OCI-LY7 (cell line): Measurements from ENCODE around the gene KBTBD4. TPM values are rescaled to one million over a fixed set of nuclear protein-coding genes. Genes with fewer than 3 reads are reported as not detected.
"Not testable (repeated sequence)": the region's sequence is repeated elsewhere in the genome, so short reads cannot be mapped to it uniquely, and the experiment has no call there.

ENCODE experiments used
- BruUV-seq: library from RNA; stranded (reverse); fragments of 400-500 nt; replicated peaks from 2 replicates; lab custom pipeline; 2021; lab: Mats Ljungman, UMichigan
- CTCF ChIA-PET: fragments of 300-600 bp; sonication (Branson Sonifier 250); formaldehyde crosslinking; loops from one replicate; lab custom pipeline; 2022; ENCODE audit warnings: antibody characterized with exemption; ENCODE audit not compliant: unreplicated experiment; lab: Charles Lee
- POLR2A ChIA-PET: fragments of 300-600 bp; sonication (Branson Sonifier 250); formaldehyde crosslinking; loops from one replicate; lab custom pipeline; 2022; ENCODE audit warnings: antibody characterized with exemption; lab: Charles Lee
- DNase-seq: peaks from one replicate; pipeline ENCODE4 v3.0.0-alpha.2; 2015; ENCODE audit warnings: low spot score
- H2AFZ ChIP-seq: fragments of 200-600 bp; sonication (generic), shearing (Covaris generic); 2 replicates; pipeline ENCODE4 v1.6.1; 2014; ENCODE audit warnings: mild to moderate bottlenecking, antibody characterized with exemption, low read length, moderate library complexity
- H3K27ac ChIP-seq: fragments of 200-600 bp; sonication (generic); 2 replicates; pipeline ENCODE4 v1.5.1; 2014; ENCODE audit warnings: mixed run types, low read depth, mild to moderate bottlenecking, moderate library complexity, low read length, inconsistent platforms; ENCODE audit not compliant: poor library complexity, severe bottlenecking
- H3K36me3 ChIP-seq: fragments of 200-600 bp; sonication (generic); 2 replicates; pipeline ENCODE4 v1.6.1; 2014; ENCODE audit warnings: mild to moderate bottlenecking, antibody characterized with exemption, low read length, moderate library complexity, mixed read lengths; ENCODE audit not compliant: insufficient read depth
- H3K4me1 ChIP-seq: fragments of 200-600 bp; sonication (generic); 2 replicates; pipeline ENCODE4 v1.5.1; 2014; ENCODE audit warnings: mild to moderate bottlenecking, low read length; ENCODE audit not compliant: insufficient read depth, poor library complexity, severe bottlenecking
- H3K4me2 ChIP-seq: fragments of 200-600 bp; sonication (generic); 2 replicates; pipeline ENCODE4 v1.6.1; 2014; ENCODE audit warnings: mild to moderate bottlenecking, low read length
- H3K4me3 ChIP-seq: fragments of 200-600 bp; sonication (generic); 2 replicates; pipeline ENCODE4 v1.5.1; 2014; ENCODE audit warnings: mild to moderate bottlenecking, low read depth, low read length; ENCODE audit not compliant: poor library complexity, severe bottlenecking
- H3K79me2 ChIP-seq: fragments of 200-600 bp; sonication (generic); 2 replicates; pipeline ENCODE4 v1.6.1; 2016; ENCODE audit warnings: low read depth, mild to moderate bottlenecking, low read length, moderate library complexity, mixed read lengths; ENCODE audit not compliant: insufficient read depth
- H3K9me2 ChIP-seq: fragments of 200-600 bp; sonication (generic); 2 replicates; pipeline ENCODE4 v1.6.1; 2016; ENCODE audit warnings: mild to moderate bottlenecking, low read length, mixed read lengths; ENCODE audit not compliant: insufficient read depth
- H3K9me3 ChIP-seq: fragments of 200-600 bp; sonication (generic); 2 replicates; pipeline ENCODE4 v1.6.1; 2014; ENCODE audit warnings: mild to moderate bottlenecking, mixed run types, low read length, mixed read lengths
- H4K20me1 ChIP-seq: fragments of 200-600 bp; sonication (generic); 2 replicates; pipeline ENCODE4 v1.6.1; 2014; ENCODE audit warnings: mild to moderate bottlenecking, antibody characterized with exemption, low read length, moderate library complexity, mixed read lengths; ENCODE audit not compliant: insufficient read depth
- EZH2phosphoT487 ChIP-seq: fragments of 200-600 bp; sonication (generic); IDR thresholded peaks from 2 replicates; pipeline ENCODE4 v1.6.1; 2018; ENCODE audit warnings: low read depth, borderline replicate concordance, mild to moderate bottlenecking, mixed run types, antibody characterized with exemption, low read length, moderate library complexity, mixed read lengths
- intact Hi-C: fragments of 100-400 bp; cut with micrococcal nuclease; formaldehyde crosslinking; loops from one replicate; pipeline ENCODE4 v1.10.0; 2022; ENCODE audit not compliant: unreplicated experiment
- total RNA-seq, 2 experiments: library from RNA; depleted of rRNA in 1 of 2; stranded (reverse); fragments of >200 nt in 1 of 2; shearing (Covaris generic) in 1 of 2; gene quantifications; 2 replicates each; pipeline ENCODE4 v1.2.3, GENCODE V29; 2014 to 2022
- TF ChIP-seq, protein P1 (sequence below): fragments of 200-600 bp; sonication (generic); conservative IDR thresholded peaks from 2 replicates; pipeline ENCODE4 v1.5.1; 2014; ENCODE audit warnings: mild to moderate bottlenecking, antibody characterized with exemption, low read length, moderate library complexity, mixed read lengths

KBTBD4 gene
- total RNA-seq, 2 experiments from 2014 or later: 18.4 to 25.2 TPM

DNA sequence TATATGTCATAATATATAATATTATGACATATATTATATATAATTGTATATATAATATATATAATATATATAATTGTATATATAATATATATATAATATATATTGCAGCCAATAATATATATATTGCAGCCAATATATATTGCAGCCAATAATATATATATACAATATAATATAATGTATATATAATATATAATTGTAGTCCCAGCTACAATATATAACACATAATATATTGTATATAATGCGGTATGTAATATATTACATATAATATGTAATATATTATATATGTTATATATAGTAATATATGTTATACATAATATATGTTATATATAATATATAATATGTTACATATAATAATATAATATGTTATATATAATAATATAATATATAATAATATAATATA is 20.1 kb downstream of the KBTBD4 start:
- H3K9me2 ChIP-seq: no peaks in the 10 kb centered on the region
- H3K4me2 ChIP-seq: no peak overlapping the region
- H2AFZ ChIP-seq: no peak overlapping the region
- ChIA-PET POLR2A (interaction anchor here (0.5 to 0.9 kb wide), 3 partner anchors 8 to 26 kb away, joined by 3 read pairs; no protein-coding TSS in a partner anchor), CTCF (no interaction called here)
- H4K20me1 ChIP-seq: no peaks in the 10 kb centered on the region
- H3K4me1 ChIP-seq: peaks cover 5% of the 10 kb centered on the region
- no TSS peak for BruUV-seq
- H3K27ac ChIP-seq: no peak overlapping the region
- H3K36me3 ChIP-seq: no peaks in the 10 kb centered on the region
- no peak for DNase-seq
- intact Hi-C loops: no loop called here
- H3K4me3 ChIP-seq: no peak overlapping the region
- H3K79me2 ChIP-seq: no peaks in the 10 kb centered on the region
- TF ChIP-seq, protein P1, sequence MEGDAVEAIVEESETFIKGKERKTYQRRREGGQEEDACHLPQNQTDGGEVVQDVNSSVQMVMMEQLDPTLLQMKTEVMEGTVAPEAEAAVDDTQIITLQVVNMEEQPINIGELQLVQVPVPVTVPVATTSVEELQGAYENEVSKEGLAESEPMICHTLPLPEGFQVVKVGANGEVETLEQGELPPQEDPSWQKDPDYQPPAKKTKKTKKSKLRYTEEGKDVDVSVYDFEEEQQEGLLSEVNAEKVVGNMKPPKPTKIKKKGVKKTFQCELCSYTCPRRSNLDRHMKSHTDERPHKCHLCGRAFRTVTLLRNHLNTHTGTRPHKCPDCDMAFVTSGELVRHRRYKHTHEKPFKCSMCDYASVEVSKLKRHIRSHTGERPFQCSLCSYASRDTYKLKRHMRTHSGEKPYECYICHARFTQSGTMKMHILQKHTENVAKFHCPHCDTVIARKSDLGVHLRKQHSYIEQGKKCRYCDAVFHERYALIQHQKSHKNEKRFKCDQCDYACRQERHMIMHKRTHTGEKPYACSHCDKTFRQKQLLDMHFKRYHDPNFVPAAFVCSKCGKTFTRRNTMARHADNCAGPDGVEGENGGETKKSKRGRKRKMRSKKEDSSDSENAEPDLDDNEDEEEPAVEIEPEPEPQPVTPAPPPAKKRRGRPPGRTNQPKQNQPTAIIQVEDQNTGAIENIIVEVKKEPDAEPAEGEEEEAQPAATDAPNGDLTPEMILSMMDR: no peak
- TF ChIP-seq EZH2phosphoT487: no peak
- no peaks in the 10 kb centered on the region for H3K9me3 ChIP-seq

DNA sequence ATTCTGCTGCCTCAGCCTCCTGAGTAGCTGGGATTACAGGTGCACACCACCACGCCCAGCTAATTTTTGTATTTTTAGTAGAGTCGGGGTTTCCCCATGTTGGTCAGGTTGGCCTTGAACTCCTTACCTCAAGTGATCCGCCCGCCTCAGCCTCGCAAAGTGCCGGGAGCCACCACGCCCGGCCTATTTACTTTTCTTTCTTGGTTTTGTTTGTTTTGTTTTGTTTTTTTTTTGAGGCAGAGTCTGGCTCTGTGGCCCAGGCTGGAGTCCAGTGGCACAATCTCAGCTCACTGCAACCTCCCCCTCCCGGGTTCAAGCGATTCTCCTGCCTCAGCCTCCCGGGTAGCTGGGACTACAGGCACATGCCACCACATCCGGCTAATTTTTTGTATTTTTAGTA is 21.8 kb downstream of the KBTBD4 start:
- DNase-seq, H4K20me1 ChIP-seq, H3K9me2 ChIP-seq, H3K4me1 ChIP-seq, H2AFZ ChIP-seq, BruUV-seq, H3K36me3 ChIP-seq, H3K9me3 ChIP-seq, H3K27ac ChIP-seq, intact Hi-C loops, H3K79me2 ChIP-seq, CTCF ChIA-PET, H3K4me2 ChIP-seq, H3K4me3 ChIP-seq: not testable (repeated sequence)
- POLR2A ChIA-PET: interaction anchor here (0.7 to 1.2 kb wide), 2 partner anchors 8 to 22 kb away, joined by 3 to 4 read pairs; partner anchors contain the start of genes KBTBD4 and NDUFS3

DNA sequence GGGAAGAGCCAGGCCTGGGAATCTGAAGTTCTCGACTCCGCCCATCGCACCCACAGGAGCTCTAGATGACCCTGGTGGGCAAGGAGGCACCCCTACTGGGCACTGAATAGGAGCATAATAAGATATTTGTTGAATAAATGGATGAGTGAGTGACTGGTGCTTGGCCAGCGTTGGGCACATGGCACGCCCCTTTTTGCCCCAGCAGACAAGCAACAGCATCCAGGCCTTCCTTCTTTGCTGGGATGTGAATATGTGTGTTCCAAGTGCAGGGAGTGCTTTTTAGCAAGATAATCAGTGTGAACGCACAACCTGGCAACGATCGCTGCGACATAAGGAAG is 25.4 kb downstream of the KBTBD4 start:
- CTCF ChIA-PET: interaction anchor here (0.6 kb wide), 2 partner anchors 18 to 24 kb away, joined by 3 to 4 read pairs; no protein-coding TSS in a partner anchor
- H3K9me3 ChIP-seq: no peaks in the 10 kb centered on the region
- H3K27ac ChIP-seq: no peak overlapping the region
- TF ChIP-seq, protein P1: peak; percentile 43; the same call in 1 of the 2 replicates
- no peak for TF ChIP-seq EZH2phosphoT487
- POLR2A ChIA-PET: interaction anchor here (0.5 to 2.5 kb wide), 5 partner anchors 13 to 301 kb away, joined by 3 to 13 read pairs (median 5); no protein-coding TSS in a partner anchor
- intact Hi-C loops: loop anchor here (1.0 to 2.0 kb wide), 2 partner anchors 26 to 299 kb away; partner anchors contain the start of gene NDUFS3
- peak overlapping the region; percentile 86 for H3K4me2 ChIP-seq
- H2AFZ ChIP-seq: peak overlapping the region; percentile 90
- peaks cover 34% of the 10 kb centered on the region for H3K36me3 ChIP-seq
- BruUV-seq: no TSS peak
- H3K4me3 ChIP-seq: peak overlapping the region; percentile 89
- no peak for DNase-seq
- no peaks in the 10 kb centered on the region for H3K9me2 ChIP-seq
- peaks cover 29% of the 10 kb centered on the region for H3K4me1 ChIP-seq
- H3K79me2 ChIP-seq: peaks cover 45% of the 10 kb centered on the region
- peaks cover 17% of the 10 kb centered on the region; the same call in 1 of the 2 replicates for H4K20me1 ChIP-seq
